Mesendoderm (in vitro differentiated cells): Measurements from ENCODE around the gene DNASE1L1.

Experiments used
- DNase-seq: peaks from one replicate; pipeline ENCODE4 v3.0.0; 2013
- H2AK5ac ChIP-seq: 2 replicates; pipeline ENCODE4 v1.6.1; 2013; ENCODE audit warnings: low read length, inconsistent platforms
- H2BK120ac ChIP-seq: 2 replicates; pipeline ENCODE4 v1.6.1; 2013; ENCODE audit warnings: low read depth, mild to moderate bottlenecking, low read length, moderate library complexity, mixed read lengths
- H2BK15ac ChIP-seq: replicated peaks from 2 replicates; pipeline ENCODE4 v1.6.1; 2013; ENCODE audit warnings: low read depth, mild to moderate bottlenecking, moderate library complexity
- H2BK5ac ChIP-seq: 2 replicates; pipeline ENCODE4 v1.6.1; 2013; ENCODE audit warnings: low read length, inconsistent platforms
- H3K18ac ChIP-seq: 2 replicates; pipeline ENCODE4 v1.6.1; 2013; ENCODE audit warnings: mild to moderate bottlenecking, low read length, mixed read lengths
- H3K23ac ChIP-seq: one replicate; pipeline ENCODE4 v1.6.1; 2013; ENCODE audit warnings: low read length
- H3K27ac ChIP-seq: 2 replicates; pipeline ENCODE4 v1.5.1; 2013; ENCODE audit warnings: low read depth, mild to moderate bottlenecking, inconsistent platforms, low read length, moderate library complexity
- H3K27me3 ChIP-seq: 2 replicates; pipeline ENCODE4 v1.6.1; 2013; ENCODE audit warnings: low read length, control low read depth, mild to moderate bottlenecking, inconsistent platforms; ENCODE audit not compliant: insufficient read depth, poor library complexity
- H3K36me3 ChIP-seq: 2 replicates; pipeline ENCODE4 v1.6.1; 2013; ENCODE audit warnings: low read length, inconsistent platforms; ENCODE audit not compliant: control insufficient read depth, insufficient read depth
- H3K4ac ChIP-seq: one replicate; pipeline ENCODE4 v1.6.1; 2013; ENCODE audit warnings: low read depth, mild to moderate bottlenecking, low read length, moderate library complexity
- H3K4me1 ChIP-seq: 2 replicates; pipeline ENCODE4 v1.6.1; 2013; ENCODE audit warnings: low read depth, low read length, inconsistent platforms; ENCODE audit not compliant: control insufficient read depth
- H3K4me2 ChIP-seq: 2 replicates; pipeline ENCODE4 v1.6.1; 2013; ENCODE audit warnings: low read length
- H3K4me3 ChIP-seq: 2 replicates; pipeline ENCODE4 v1.5.1; 2013; ENCODE audit warnings: mild to moderate bottlenecking, low read length
- H3K56ac ChIP-seq: one replicate; pipeline ENCODE4 v1.6.1; 2013; ENCODE audit warnings: low read length
- H3K79me1 ChIP-seq: 2 replicates; pipeline ENCODE4 v1.6.1; 2013; ENCODE audit warnings: low read length, inconsistent platforms
- H3K79me2 ChIP-seq: 2 replicates; pipeline ENCODE4 v1.6.1; 2013; ENCODE audit warnings: mild to moderate bottlenecking, low read length; ENCODE audit not compliant: control insufficient read depth, insufficient read depth
- H3K9ac ChIP-seq: 2 replicates; pipeline ENCODE4 v1.6.1; 2013; ENCODE audit warnings: low read length, inconsistent platforms
- H4K5ac ChIP-seq: one replicate; pipeline ENCODE4 v1.6.1; 2013; ENCODE audit warnings: low read length
- H4K8ac ChIP-seq: one replicate; pipeline ENCODE4 v1.6.1; 2013; ENCODE audit warnings: low read depth, mild to moderate bottlenecking, control low read depth, low read length, moderate library complexity
- WGBS: extraction: QIAGEN DNeasy Blood & Tissue Kit; methylation state at CpG from one replicate; pipeline ENCODE4 v1.1.7; 2013; ENCODE audit warnings: low lambda C conversion rate, missing lambda C conversion rate; ENCODE audit not compliant: insufficient coverage; ENCODE audit errors: extremely low coverage; 5-methylcytosine and 5-hydroxymethylcytosine counted together

DNASE1L1 gene

GRCh38 chrX:154428176-154429171 is 19.4 kb upstream of the DNASE1L1 start, which contains the start of gene ATP6AP1:
TSS of gene ATP6AP1 (plus strand) at chrX:154428677. CDS start at chrX:154428693, 16 bp downstream.
- Histone ChIP-seq H3K79me1 (no peaks in the 10 kb centered on the region), H3K4me1 (no peaks in the 10 kb centered on the region), H3K27ac (no peak within 1 kb of the TSS), H3K23ac (no peak within 1 kb of the TSS), H3K27me3 (no peaks in the 10 kb centered on the region), H2BK5ac (no peak within 1 kb of the TSS), H3K9ac (peak within 1 kb of the TSS; percentile 75), H3K18ac (peak within 1 kb of the TSS; percentile 83), H3K4ac (peak within 1 kb of the TSS; percentile 90), H2AK5ac (no peak within 1 kb of the TSS), H3K36me3 (no peaks in the 10 kb centered on the region), H2BK15ac (no peak within 1 kb of the TSS), H2BK120ac (no peak within 1 kb of the TSS), H4K8ac (peak within 1 kb of the TSS; percentile 66), H3K4me3 (peak within 1 kb of the TSS; percentile 53), H3K56ac (peak within 1 kb of the TSS; percentile 85), H3K4me2 (peak within 1 kb of the TSS; percentile 51), H3K79me2 (no peaks in the 10 kb centered on the region), H4K5ac (no peak within 1 kb of the TSS)
- peak; percentile 96 for DNase-seq
- whole genome bisulfite sequencing = no CpG with 5 or more reads among the region's 87 CpGs

DNA sequence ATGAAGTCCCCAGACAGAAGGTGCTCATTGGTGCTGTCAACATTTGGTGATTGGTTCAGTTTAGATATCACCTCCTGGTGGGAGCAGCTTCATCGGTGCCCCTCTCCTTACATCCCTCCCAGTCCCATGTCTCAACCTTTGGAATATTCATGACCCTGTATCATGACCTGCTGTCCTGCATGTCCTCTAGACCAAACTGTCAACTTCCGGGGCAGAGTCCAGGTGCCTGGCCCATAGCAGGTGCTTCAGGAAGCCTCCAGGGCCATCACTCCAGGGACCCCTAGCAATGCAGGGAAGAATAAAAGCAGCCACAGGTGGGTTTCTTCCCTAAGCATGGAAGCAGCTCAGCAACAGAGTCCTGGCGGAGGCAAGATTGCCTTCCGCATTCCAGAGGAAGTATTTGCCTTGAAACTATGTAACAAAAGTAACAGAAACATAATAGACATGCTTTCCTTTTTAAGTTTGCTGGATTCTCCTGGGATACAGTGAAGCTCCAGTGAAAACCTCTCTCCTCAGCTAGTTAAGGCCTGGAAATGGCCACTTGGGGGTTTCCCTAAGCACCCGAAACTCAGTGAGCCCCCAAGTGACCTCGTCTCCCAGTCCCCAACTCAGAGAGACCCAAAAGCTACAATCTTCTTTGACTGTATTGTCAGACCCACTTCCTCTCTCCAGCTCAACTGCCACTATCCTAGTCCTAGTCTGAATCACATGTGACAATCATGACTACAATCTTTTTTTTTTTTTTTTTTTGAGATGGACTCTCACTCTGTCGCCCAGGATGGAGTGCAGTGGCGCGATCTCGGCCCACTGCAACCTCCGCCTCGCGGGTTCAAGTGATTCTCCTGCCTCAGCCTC is 18.1 kb upstream of the DNASE1L1 start:
- H2BK120ac ChIP-seq = no peak overlapping the region
- H3K9ac ChIP-seq = no peak overlapping the region
- no peaks in the 10 kb centered on the region for H3K4me1 ChIP-seq
- no peak overlapping the region for H3K23ac ChIP-seq
- no peak overlapping the region for H2BK5ac ChIP-seq
- H3K4me3 ChIP-seq = no peak overlapping the region
- no peak overlapping the region for H3K56ac ChIP-seq
- H2BK15ac ChIP-seq = no peak overlapping the region
- no peak overlapping the region for H2AK5ac ChIP-seq
- H4K8ac ChIP-seq = no peak overlapping the region
- H3K36me3 ChIP-seq = no peaks in the 10 kb centered on the region
- no peaks in the 10 kb centered on the region for H3K27me3 ChIP-seq
- no peaks in the 10 kb centered on the region for H3K79me1 ChIP-seq
- WGBS = no CpG with 5 or more reads among the region's 13 CpGs
- no peak overlapping the region for H3K27ac ChIP-seq
- no peak overlapping the region for H3K4ac ChIP-seq
- no peak overlapping the region for H3K18ac ChIP-seq
- H3K4me2 ChIP-seq = no peak overlapping the region
- no peak overlapping the region for H4K5ac ChIP-seq
- H3K79me2 ChIP-seq = no peaks in the 10 kb centered on the region
- DNase-seq = no peak

DNA sequence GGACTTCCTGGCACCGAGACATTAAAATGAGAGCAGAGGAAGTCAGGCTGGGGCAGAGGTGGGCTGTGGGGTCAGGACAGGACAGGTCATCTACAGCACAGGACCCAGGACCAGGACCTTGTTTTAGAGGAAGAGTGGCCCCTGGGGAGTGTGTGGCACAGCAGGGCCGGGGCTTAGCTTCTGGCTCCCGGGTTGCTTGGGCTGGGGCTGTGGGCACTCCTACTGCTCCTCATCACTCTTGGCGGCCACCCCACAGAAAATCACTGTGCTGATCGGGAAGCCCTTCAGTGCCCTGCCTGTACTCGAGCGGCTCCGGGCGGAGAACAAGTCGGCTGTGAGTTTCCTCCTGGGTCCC is 11.3 kb upstream of the DNASE1L1 start:
- no peaks in the 10 kb centered on the region for H3K79me1 ChIP-seq
- no peak overlapping the region for H3K4ac ChIP-seq
- no peak overlapping the region for H2AK5ac ChIP-seq
- no peak overlapping the region for H3K23ac ChIP-seq
- H3K79me2 ChIP-seq = no peaks in the 10 kb centered on the region
- H3K18ac ChIP-seq = no peak overlapping the region
- H3K27me3 ChIP-seq = no peaks in the 10 kb centered on the region
- H3K4me1 ChIP-seq = no peaks in the 10 kb centered on the region
- no peak for DNase-seq
- H4K8ac ChIP-seq = no peak overlapping the region
- no peak overlapping the region for H2BK15ac ChIP-seq
- H3K4me2 ChIP-seq = no peak overlapping the region
- no peak overlapping the region for H3K4me3 ChIP-seq
- H3K9ac ChIP-seq = no peak overlapping the region
- no CpG with 5 or more reads among the region's 10 CpGs for WGBS
- no peak overlapping the region for H3K56ac ChIP-seq
- no peak overlapping the region for H2BK5ac ChIP-seq
- no peak overlapping the region for H2BK120ac ChIP-seq
- no peaks in the 10 kb centered on the region for H3K36me3 ChIP-seq
- no peak overlapping the region for H3K27ac ChIP-seq
- H4K5ac ChIP-seq = no peak overlapping the region

GRCh38 chrX:154419688-154420401 is 10.8 kb upstream of the DNASE1L1 start:
- no CpG with 5 or more reads among the region's 19 CpGs for WGBS
- Histone ChIP-seq H3K4me2 (no peak overlapping the region), H4K5ac (no peak overlapping the region), H3K18ac (no peak overlapping the region), H3K9ac (no peak overlapping the region), H3K79me2 (no peaks in the 10 kb centered on the region), H3K36me3 (no peaks in the 10 kb centered on the region), H3K4ac (no peak overlapping the region), H4K8ac (no peak overlapping the region), H3K79me1 (no peaks in the 10 kb centered on the region), H3K27me3 (no peaks in the 10 kb centered on the region), H3K56ac (no peak overlapping the region), H2AK5ac (no peak overlapping the region), H3K27ac (no peak overlapping the region), H3K23ac (no peak overlapping the region), H2BK5ac (no peak overlapping the region), H2BK15ac (no peak overlapping the region), H3K4me1 (no peaks in the 10 kb centered on the region), H3K4me3 (no peak overlapping the region), H2BK120ac (no peak overlapping the region)
- no peak for DNase-seq

- Histone ChIP-seq H3K9ac (no peak overlapping the region), H3K4me1 (no peaks in the 10 kb centered on the region), H3K23ac (no peak overlapping the region), H3K27ac (no peak overlapping the region), H3K79me1 (no peaks in the 10 kb centered on the region), H2AK5ac (no peak overlapping the region), H3K18ac (no peak overlapping the region), H3K4me2 (no peak overlapping the region), H2BK15ac (no peak overlapping the region), H3K79me2 (no peaks in the 10 kb centered on the region), H2BK120ac (no peak overlapping the region), H3K36me3 (no peaks in the 10 kb centered on the region), H3K56ac (no peak overlapping the region), H2BK5ac (no peak overlapping the region), H3K27me3 (no peaks in the 10 kb centered on the region), H3K4ac (no peak overlapping the region), H3K4me3 (no peak overlapping the region), H4K5ac (no peak overlapping the region), H4K8ac (no peak overlapping the region)
- WGBS = no CpG with 5 or more reads among the region's 8 CpGs
- DNase-seq = no peak
Observed at GRCh38 chrX:154419189-154419588, 10.1 kb upstream of the DNASE1L1 start.
